Upper lobe of right lung (tissue), 1 donor: ENCODE data around the gene ANAPC15. TPM values are rescaled to one million over a fixed set of nuclear protein-coding genes. Genes with fewer than 3 reads are reported as not detected.
"Not testable (repeated sequence)": the region's sequence is repeated elsewhere in the genome, so short reads cannot be mapped to it uniquely, and the experiment has no call there.

ENCODE experiments used
- ATAC-seq: fragments of 200-7000 bp; cut with Tn5 transposase; one replicate; pipeline ENCODE4 v1.9.1; 2020; ENCODE audit warnings: mild to moderate bottlenecking, moderate library complexity
- DNase-seq: peaks from one replicate; pipeline ENCODE4 v3.0.0-alpha.2; 2020
- H3K27ac ChIP-seq: fragments of 200-600 bp; one replicate; pipeline ENCODE4 v1.8.0; 2022
- H3K27me3 ChIP-seq: fragments of 200-600 bp; one replicate; pipeline ENCODE4 v1.8.0; 2022; ENCODE audit warnings: mild to moderate bottlenecking
- H3K36me3 ChIP-seq: fragments of 200-600 bp; one replicate; pipeline ENCODE4 v1.8.0; 2022
- H3K4me1 ChIP-seq: fragments of 200-600 bp; one replicate; pipeline ENCODE4 v1.8.0; 2022
- H3K4me3 ChIP-seq: fragments of 200-600 bp; one replicate; pipeline ENCODE4 v1.8.0; 2022; ENCODE audit warnings: mild to moderate bottlenecking
- H3K9me3 ChIP-seq: fragments of 200-600 bp; one replicate; pipeline ENCODE4 v1.8.0; 2022
- intact Hi-C: fragments of 100-400 bp; cut with DNase I; formaldehyde crosslinking; loops from one replicate; pipeline ENCODE4 v1.11.0; 2022
- total RNA-seq: library from RNA; stranded (reverse); fragmentation: NEBNext Ultra II Directional; extraction: Animal tissue kit (Norgen Biotek cat#: 25700); gene quantifications from one replicate; pipeline ENCODE4 v1.2.1, GENCODE V29; 2021
- TF ChIP-seq, protein P1 (sequence below): fragments of 200-600 bp; IDR thresholded peaks from one replicate; pipeline ENCODE4 v1.8.0; 2022; ENCODE audit warnings: antibody characterized with exemption
- donor health status: DM: no; HTN: yes; CAD: no; lungs with severe emphysema.

The ANAPC15 gene
- total RNA-seq, 1 donor from 2014 or later: 25.2 TPM

DNA sequence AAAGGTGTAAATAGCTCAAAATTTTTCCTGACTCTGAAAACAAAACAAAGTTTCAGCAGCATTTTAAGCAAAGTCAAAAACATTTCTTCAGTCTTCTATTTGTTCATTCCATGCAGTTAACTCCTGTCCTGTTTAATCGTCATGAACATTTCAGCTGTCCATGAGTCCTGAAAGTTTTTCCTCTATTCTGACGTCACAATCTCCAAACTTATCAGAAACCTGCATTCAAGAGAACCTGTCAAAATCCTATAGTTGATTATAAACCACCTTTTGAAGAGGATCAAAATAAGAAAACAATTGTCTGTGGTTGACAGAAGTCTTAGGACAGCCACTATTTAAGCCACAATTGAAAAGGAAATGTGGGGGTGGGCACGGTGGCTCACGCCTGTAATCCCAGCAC is 38.4 kb upstream of the ANAPC15 start:
- TF ChIP-seq, protein P1, sequence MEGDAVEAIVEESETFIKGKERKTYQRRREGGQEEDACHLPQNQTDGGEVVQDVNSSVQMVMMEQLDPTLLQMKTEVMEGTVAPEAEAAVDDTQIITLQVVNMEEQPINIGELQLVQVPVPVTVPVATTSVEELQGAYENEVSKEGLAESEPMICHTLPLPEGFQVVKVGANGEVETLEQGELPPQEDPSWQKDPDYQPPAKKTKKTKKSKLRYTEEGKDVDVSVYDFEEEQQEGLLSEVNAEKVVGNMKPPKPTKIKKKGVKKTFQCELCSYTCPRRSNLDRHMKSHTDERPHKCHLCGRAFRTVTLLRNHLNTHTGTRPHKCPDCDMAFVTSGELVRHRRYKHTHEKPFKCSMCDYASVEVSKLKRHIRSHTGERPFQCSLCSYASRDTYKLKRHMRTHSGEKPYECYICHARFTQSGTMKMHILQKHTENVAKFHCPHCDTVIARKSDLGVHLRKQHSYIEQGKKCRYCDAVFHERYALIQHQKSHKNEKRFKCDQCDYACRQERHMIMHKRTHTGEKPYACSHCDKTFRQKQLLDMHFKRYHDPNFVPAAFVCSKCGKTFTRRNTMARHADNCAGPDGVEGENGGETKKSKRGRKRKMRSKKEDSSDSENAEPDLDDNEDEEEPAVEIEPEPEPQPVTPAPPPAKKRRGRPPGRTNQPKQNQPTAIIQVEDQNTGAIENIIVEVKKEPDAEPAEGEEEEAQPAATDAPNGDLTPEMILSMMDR: no peak
- H3K9me3 ChIP-seq: no peaks in the 10 kb centered on the region
- no peaks in the 10 kb centered on the region for H3K4me1 ChIP-seq
- intact Hi-C loops: no loop called here
- DNase-seq (no peak), ATAC-seq (no peak)
- H3K36me3 ChIP-seq: no peaks in the 10 kb centered on the region
- H3K4me3 ChIP-seq: no peak overlapping the region
- H3K27ac ChIP-seq: no peak overlapping the region
- H3K27me3 ChIP-seq: no peaks in the 10 kb centered on the region

DNA sequence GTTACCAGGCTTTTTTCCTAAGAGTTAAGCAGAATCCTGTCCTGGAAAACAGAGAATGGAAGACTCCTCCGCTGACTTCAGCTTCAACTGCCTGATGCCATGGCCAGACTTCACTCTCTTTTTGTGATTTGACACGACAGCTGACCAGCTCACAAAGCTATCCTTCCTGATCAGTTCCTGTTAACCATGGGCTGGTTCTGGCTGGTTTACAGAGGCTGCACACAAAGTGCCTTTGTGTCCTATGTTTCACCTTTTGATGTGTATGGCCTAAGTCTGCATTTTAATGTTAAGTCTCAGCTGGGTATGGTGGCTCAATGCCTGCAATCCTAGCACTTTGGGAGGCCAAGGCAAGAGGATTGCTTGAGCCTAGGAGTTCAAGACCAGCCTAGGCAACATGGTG is 34.1 kb upstream of the ANAPC15 start:
- Histone ChIP-seq H3K36me3 (no peaks in the 10 kb centered on the region), H3K4me3 (no peak overlapping the region), H3K27ac (no peak overlapping the region), H3K27me3 (no peaks in the 10 kb centered on the region), H3K9me3 (no peaks in the 10 kb centered on the region), H3K4me1 (no peaks in the 10 kb centered on the region)
- intact Hi-C loops: no loop called here
- DNase-seq (no peak), ATAC-seq (no peak)
- TF ChIP-seq, protein P1: no peak

DNA sequence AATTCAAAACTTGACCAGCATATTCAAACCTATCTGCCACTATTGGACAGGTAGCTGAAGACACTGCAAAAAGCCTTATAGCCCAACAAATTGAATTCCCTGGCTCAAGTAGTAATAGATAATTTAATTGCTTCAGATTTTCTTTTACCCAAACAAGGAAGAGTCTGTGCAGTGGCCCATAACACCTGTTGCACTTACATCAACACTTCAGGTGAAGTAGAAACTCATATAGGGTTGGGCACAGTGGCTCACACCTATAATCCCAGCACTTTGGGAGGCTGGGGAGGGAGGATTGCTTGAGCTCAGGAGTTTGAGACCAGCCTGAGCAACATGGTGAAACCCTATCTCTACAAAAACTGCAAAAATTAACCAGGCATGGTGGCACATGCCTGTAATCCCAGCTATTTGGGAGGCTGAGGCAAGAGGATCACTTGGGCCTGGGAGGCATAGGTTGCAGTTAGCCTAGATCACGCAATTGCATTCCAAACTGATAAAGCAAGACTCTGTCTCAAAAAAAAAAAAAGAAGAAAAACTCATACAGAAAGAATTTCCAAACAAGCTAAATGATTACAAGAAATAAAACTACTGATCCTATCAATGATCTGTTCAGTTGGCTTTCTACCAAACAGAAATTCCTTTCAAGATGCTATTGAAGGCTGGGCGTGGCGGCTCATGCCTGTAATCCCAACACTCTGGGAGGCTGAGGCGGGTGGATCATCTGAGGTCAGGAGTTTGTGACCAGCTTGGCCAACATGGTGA is 32.5 kb upstream of the ANAPC15 start:
- Histone ChIP-seq H3K9me3 (no peaks in the 10 kb centered on the region), H3K4me3 (no peak overlapping the region), H3K27ac (no peak overlapping the region), H3K4me1 (no peaks in the 10 kb centered on the region), H3K36me3 (no peaks in the 10 kb centered on the region), H3K27me3 (no peaks in the 10 kb centered on the region)
- DNase-seq (no peak), ATAC-seq (no peak)
- intact Hi-C loops: no loop called here
- TF ChIP-seq, protein P1: no peak

DNA sequence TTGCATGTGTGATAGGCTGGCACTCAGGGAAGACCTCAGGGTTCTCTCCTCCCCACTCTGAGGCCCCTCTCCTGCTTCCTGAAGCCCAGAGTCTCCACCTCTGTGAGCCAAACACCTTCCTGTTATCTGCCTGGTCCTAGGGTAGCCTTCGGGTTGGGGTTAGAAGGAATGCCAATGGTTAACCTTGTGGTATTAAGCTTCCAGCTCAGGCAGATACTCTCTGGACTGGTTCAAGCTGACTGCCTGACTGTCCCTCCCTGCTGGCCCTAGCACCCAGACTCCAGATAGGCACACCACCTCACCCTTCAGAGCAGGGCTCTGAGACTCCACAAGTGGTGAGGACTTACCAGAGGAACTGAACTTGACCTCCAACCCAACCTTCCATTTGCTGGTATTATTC is 30.0 kb upstream of the ANAPC15 start:
- H3K36me3 ChIP-seq, H3K27me3 ChIP-seq, H3K4me1 ChIP-seq, H3K27ac ChIP-seq, ATAC-seq, intact Hi-C loops, DNase-seq, H3K4me3 ChIP-seq, H3K9me3 ChIP-seq: not testable (repeated sequence)

DNA sequence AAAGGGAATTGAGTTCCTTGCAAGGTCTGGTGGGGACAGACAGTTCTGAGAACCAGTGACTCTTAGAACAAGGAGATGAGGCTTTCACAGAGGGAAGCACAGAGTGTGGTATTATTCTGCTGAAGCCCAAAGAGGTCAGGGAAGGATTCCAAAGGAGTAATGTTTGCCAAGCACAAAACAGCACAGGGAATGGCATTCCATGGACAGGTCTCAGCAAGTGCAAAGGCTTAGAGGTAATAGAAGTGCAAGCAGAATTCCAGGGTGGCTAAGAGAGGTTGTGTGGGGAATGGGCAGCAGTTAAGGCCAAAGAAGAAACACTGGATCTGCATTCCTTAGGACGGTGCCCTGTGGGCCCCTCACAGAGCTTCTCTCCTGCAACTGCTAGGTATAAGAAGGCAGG is 29.6 kb upstream of the ANAPC15 start:
- ATAC-seq, intact Hi-C loops: not testable (repeated sequence)

DNA sequence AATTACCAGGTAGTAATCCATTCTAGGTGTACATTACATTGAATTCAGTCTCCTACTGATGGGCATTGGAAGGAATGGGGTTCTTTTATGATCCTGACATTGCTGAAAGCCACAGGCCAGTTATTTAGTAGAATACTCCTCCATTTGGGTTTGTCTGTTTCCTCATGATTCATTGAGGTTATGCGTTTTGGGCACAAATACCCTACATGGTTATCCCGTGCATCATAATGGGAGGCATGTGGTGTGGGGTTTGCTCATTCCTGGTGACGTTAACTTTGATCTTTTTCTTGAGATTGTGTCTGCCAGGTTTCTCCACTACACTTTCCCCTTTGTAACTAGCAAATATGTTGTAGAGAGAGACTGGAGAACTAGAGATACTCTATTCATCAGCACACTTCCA is 28.6 kb upstream of the ANAPC15 start:
- ATAC-seq (no peak), DNase-seq (no peak)
- Histone ChIP-seq H3K36me3 (no peaks in the 10 kb centered on the region), H3K27me3 (no peaks in the 10 kb centered on the region), H3K27ac (no peak overlapping the region), H3K9me3 (no peaks in the 10 kb centered on the region), H3K4me1 (no peaks in the 10 kb centered on the region), H3K4me3 (no peak overlapping the region)
- intact Hi-C loops: no loop called here
- TF ChIP-seq, protein P1: no peak

More for the DNA sequence above, 29.6 kb upstream of the ANAPC15 start:
- not testable (repeated sequence) for DNase-seq, H3K9me3 ChIP-seq, H3K4me3 ChIP-seq, H3K4me1 ChIP-seq, H3K36me3 ChIP-seq, H3K27me3 ChIP-seq, H3K27ac ChIP-seq

DNA sequence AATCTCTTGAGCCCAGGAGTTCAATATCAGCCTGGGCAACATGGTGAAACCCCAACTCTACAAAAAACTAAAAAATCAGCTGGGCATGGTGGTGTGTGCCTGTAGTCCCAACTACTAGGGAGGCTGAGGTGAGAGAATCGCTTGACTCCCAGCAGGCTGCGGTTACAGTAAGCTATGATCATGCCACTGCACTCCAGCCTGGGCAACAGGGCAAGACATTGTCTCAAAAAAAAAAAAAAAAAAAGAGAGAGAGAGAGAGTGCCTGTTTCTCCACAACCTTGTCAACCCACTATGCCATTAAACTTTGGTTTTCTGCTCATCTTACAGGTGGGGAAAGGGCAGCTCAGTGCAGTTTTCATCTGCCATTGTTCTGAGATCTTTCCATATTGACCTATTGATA is 28.2 kb upstream of the ANAPC15 start:
- intact Hi-C loops: no loop called here
- H3K27ac ChIP-seq: no peak overlapping the region
- no peaks in the 10 kb centered on the region for H3K9me3 ChIP-seq
- ATAC-seq: no peak
- H3K36me3 ChIP-seq: no peaks in the 10 kb centered on the region
- DNase-seq: no peak
- no peak overlapping the region for H3K4me3 ChIP-seq
- H3K27me3 ChIP-seq: no peaks in the 10 kb centered on the region
- H3K4me1 ChIP-seq: no peaks in the 10 kb centered on the region
- TF ChIP-seq, protein P1: no peak
